Endothelial cell of umbilical vein (primary cell): ENCODE measurements around the gene ECSIT. TPM values are rescaled to one million over a fixed set of nuclear protein-coding genes. Genes with fewer than 3 reads are reported as not detected.

Experiments used
- BruUV-seq: library from RNA; stranded (reverse); fragments of 400-500 nt; replicated peaks from 2 replicates; lab custom pipeline; 2021; lab: Mats Ljungman, UMichigan
- CTCF ChIA-PET: fragments of 300-600, 350-600 bp; sonication (Branson Sonifier 250); formaldehyde crosslinking; loops from one replicate; lab custom pipeline; 2021; ENCODE audit warnings: antibody characterized with exemption, inconsistent platforms; lab: Charles Lee
- POLR2A ChIA-PET: fragments of 300-600, 350-600 bp; sonication (Branson Sonifier 250); formaldehyde crosslinking; loops from one replicate; lab custom pipeline; 2021; ENCODE audit warnings: antibody characterized with exemption, inconsistent platforms; lab: Charles Lee
- DNase-seq: peaks from one replicate; pipeline ENCODE4 v3.0.0-alpha.2; 2011; ENCODE audit warnings: low read depth, low spot score
- FAIRE-seq: peaks from 2 replicates; lab custom pipeline; 2011; peaks lifted over from hg19 to GRCh38; lab: Jason Lieb, UNC
- H2AFZ ChIP-seq: 2 replicates; pipeline ENCODE4 v1.6.0; 2012; ENCODE audit warnings: low read depth, low read length, control low read depth, inconsistent platforms
- H3K27ac ChIP-seq: 2 replicates; pipeline ENCODE4 v1.5.1; 2011; ENCODE audit warnings: low read depth, mild to moderate bottlenecking, control low read depth, low read length, moderate library complexity; ENCODE audit not compliant: insufficient read depth
- H3K27me3 ChIP-seq, 2 experiments: 2 replicates each; pipeline versions ENCODE4 v1.6.0 to v1.6.1; 2011; ENCODE audit warnings: low read length in 2 of 2, mixed read lengths in 1 of 2; ENCODE audit not compliant: control insufficient read depth in 2 of 2, insufficient read depth in 2 of 2
- H3K36me3 ChIP-seq, 2 experiments: 2 replicates in 1 of 2; 3 replicates in 1 of 2; pipeline ENCODE4 v1.5.1; 2011; ENCODE audit warnings: low read length in 2 of 2, mild to moderate bottlenecking in 1 of 2, moderate library complexity in 1 of 2; ENCODE audit not compliant: control insufficient read depth in 2 of 2, insufficient read depth in 2 of 2; ENCODE audit errors: extremely low read depth in 1 of 2
- H3K4me1 ChIP-seq: 3 replicates; pipeline ENCODE4 v1.5.1; 2011; ENCODE audit warnings: mild to moderate bottlenecking, low read length; ENCODE audit not compliant: control insufficient read depth, insufficient read depth; ENCODE audit errors: extremely low read depth
- H3K4me2 ChIP-seq: 2 replicates; pipeline ENCODE4 v1.6.1; 2011; ENCODE audit warnings: low read length, control low read depth, mixed read lengths; ENCODE audit not compliant: insufficient read depth
- H3K4me3 ChIP-seq, 3 experiments: fragments of 200-600 bp in 1 of 3; sonication (generic), shearing (Covaris generic) in 1 of 3; replicated peaks in 1 of 3; 2 replicates each; pipeline ENCODE4 v1.5.1; 2011 to 2016; ENCODE audit warnings: control low read depth in 3 of 3, low read length in 3 of 3, mild to moderate bottlenecking in 2 of 3, inconsistent platforms in 1 of 3, low read depth in 1 of 3, moderate library complexity in 1 of 3; ENCODE audit not compliant: insufficient read depth in 1 of 3
- H3K79me2 ChIP-seq: 2 replicates; pipeline ENCODE4 v1.6.0; 2012; ENCODE audit warnings: low read length, inconsistent platforms; ENCODE audit not compliant: control insufficient read depth, insufficient read depth
- H3K9ac ChIP-seq: replicated peaks from 2 replicates; pipeline ENCODE3; 2011; ENCODE audit warnings: low read length, control low read depth; ENCODE audit not compliant: insufficient read depth; ENCODE audit errors: extremely low read depth
- H3K9me1 ChIP-seq: replicated peaks from 3 replicates; pipeline ENCODE4 v1.6.0; 2011; ENCODE audit warnings: mild to moderate bottlenecking, low read length; ENCODE audit not compliant: control insufficient read depth, insufficient read depth; ENCODE audit errors: extremely low read depth
- H3K9me3 ChIP-seq: replicated peaks from 2 replicates; pipeline ENCODE4 v1.5.1; 2012; ENCODE audit warnings: low read length, inconsistent platforms; ENCODE audit not compliant: control insufficient read depth, insufficient read depth
- H4K20me1 ChIP-seq: replicated peaks from 2 replicates; pipeline ENCODE3; 2011; ENCODE audit warnings: mild to moderate bottlenecking, low read length; ENCODE audit not compliant: control insufficient read depth, insufficient read depth; ENCODE audit errors: extremely low read depth
- EZH2 ChIP-seq: IDR thresholded peaks from 2 replicates; pipeline ENCODE4 v1.6.1; 2012; ENCODE audit warnings: borderline replicate concordance, low read depth, mild to moderate bottlenecking, moderate library complexity, low read length, inconsistent platforms; ENCODE audit not compliant: severe bottlenecking
- FOS ChIP-seq: IDR thresholded peaks from 2 replicates; pipeline ENCODE4 v1.6.1; 2011; ENCODE audit warnings: mild to moderate bottlenecking, low read length, moderate library complexity, borderline replicate concordance; ENCODE audit not compliant: insufficient read depth
- GATA2 ChIP-seq: IDR thresholded peaks from 2 replicates; pipeline ENCODE4 v1.7.0; 2011; ENCODE audit warnings: low read depth, mild to moderate bottlenecking, moderate library complexity, mixed read lengths, low read length; ENCODE audit not compliant: insufficient read length, insufficient read depth
- JUN ChIP-seq: IDR thresholded peaks from 2 replicates; pipeline ENCODE4 v1.6.1; 2011; ENCODE audit warnings: borderline replicate concordance, low read depth; ENCODE audit not compliant: insufficient read length, insufficient read depth
- MYC ChIP-seq: IDR thresholded peaks from one replicate; pipeline ENCODE4 v1.6.1; 2011; ENCODE audit warnings: mild to moderate bottlenecking, low read depth, low read length
- POLR2A ChIP-seq: IDR thresholded peaks from 2 replicates; pipeline ENCODE4 v1.6.1; 2012; ENCODE audit warnings: low read depth, mild to moderate bottlenecking, control low read depth, low read length
- POLR2AphosphoS5 ChIP-seq: IDR thresholded peaks from 2 replicates; pipeline ENCODE4 v1.6.1; 2012; ENCODE audit warnings: low read depth, mild to moderate bottlenecking, control low read depth, low read length, moderate library complexity; ENCODE audit not compliant: insufficient read depth
- dilution Hi-C: fragments of 300-500 bp; cut with MboI; formaldehyde crosslinking; loops from one replicate; pipeline ENCODE4 v1.15.0; 2019; ENCODE audit warnings: low sequenced_read_pairs; ENCODE audit not compliant: extremely low pct_ligation_motif_present
- intact Hi-C: fragments of 100-400 bp; cut with micrococcal nuclease; formaldehyde crosslinking; loops from one replicate; pipeline ENCODE4 v1.10.0; 2022
- polyA plus RNA-seq, 4 experiments: library from polyadenylated mRNA; depleted of rRNA in 3 of 4; stranded (reverse) in 3 of 4; unstranded in 1 of 4; fragments of >200 nt; gene quantifications; 2 replicates each; pipeline versions ENCODE4 v1.2.1 to v1.2.3, GENCODE V29; 2011 to 2012; ENCODE audit warnings: missing spikeins in 1 of 4
- total RNA-seq: library from RNA; stranded (reverse); gene quantifications from 2 replicates; pipeline ENCODE4 v1.2.3, GENCODE V29; 2021
- TF ChIP-seq, protein P1 (sequence below): IDR thresholded peaks from 2 replicates; pipeline ENCODE4 v1.6.1; 2011; ENCODE audit not compliant: insufficient read depth, insufficient read length
- TF ChIP-seq, protein P2 (sequence below), 2 donors: IDR thresholded peaks; 1 replicate in 1 of 2; 2 replicates in 1 of 2; pipeline ENCODE4 v1.5.1; 2011; ENCODE audit warnings: low read length in 2 of 2, mild to moderate bottlenecking in 2 of 2, moderate library complexity in 2 of 2, control low read depth in 1 of 2, inconsistent platforms in 1 of 2, low read depth in 1 of 2; ENCODE audit not compliant: insufficient read depth in 1 of 2; ENCODE audit errors: extremely low read depth in 1 of 2

ECSIT gene
- total and polyA plus RNA-seq, 2 donors (not counting 3 experiments of a cell fraction or from before 2014, with no cell fraction given) = 32.4 to 47.2 TPM

DNA sequence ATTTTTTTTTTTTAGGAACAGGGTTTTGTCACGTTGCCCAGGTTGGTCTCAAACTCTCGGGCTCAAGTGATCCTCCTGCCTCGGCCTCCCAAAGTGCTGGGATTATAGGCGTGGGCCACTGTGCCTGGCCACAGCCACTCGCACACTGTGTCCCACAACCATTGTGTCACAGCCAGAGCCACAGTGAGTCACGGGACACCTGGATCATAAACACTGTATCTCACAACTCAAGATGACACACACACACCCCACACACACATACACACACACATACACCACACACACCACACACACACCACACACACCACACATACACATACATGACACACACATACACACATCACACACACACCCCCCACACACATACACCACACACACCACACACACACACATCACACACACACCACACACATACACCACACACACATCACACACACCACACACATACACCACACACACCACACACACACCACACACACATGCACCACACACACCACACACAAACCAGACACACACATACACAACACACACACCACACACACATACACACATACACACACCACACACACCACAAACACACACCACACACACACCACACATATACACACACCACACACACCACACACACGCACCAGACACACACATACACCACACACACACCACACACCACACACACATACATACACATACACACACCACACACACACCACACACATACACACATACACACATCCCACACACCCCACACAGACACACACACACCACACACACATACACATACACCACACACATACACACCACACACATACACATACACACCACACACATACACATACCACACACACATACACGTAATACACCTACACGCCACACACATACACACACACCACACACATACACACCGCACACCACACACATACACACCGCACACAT lies 64.3 kb downstream of the ECSIT start:
- no peak for DNase-seq
- H3K79me2 ChIP-seq = no peaks in the 10 kb centered on the region
- TF ChIP-seq FOS (no peak), EZH2 (no peak), GATA2 (no peak), JUN (no peak), POLR2A (no peak), POLR2AphosphoS5 (no peak), MYC (no peak)
- TF ChIP-seq, protein P1, sequence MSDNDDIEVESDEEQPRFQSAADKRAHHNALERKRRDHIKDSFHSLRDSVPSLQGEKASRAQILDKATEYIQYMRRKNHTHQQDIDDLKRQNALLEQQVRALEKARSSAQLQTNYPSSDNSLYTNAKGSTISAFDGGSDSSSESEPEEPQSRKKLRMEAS = no peak
- TF ChIP-seq, protein P2, sequence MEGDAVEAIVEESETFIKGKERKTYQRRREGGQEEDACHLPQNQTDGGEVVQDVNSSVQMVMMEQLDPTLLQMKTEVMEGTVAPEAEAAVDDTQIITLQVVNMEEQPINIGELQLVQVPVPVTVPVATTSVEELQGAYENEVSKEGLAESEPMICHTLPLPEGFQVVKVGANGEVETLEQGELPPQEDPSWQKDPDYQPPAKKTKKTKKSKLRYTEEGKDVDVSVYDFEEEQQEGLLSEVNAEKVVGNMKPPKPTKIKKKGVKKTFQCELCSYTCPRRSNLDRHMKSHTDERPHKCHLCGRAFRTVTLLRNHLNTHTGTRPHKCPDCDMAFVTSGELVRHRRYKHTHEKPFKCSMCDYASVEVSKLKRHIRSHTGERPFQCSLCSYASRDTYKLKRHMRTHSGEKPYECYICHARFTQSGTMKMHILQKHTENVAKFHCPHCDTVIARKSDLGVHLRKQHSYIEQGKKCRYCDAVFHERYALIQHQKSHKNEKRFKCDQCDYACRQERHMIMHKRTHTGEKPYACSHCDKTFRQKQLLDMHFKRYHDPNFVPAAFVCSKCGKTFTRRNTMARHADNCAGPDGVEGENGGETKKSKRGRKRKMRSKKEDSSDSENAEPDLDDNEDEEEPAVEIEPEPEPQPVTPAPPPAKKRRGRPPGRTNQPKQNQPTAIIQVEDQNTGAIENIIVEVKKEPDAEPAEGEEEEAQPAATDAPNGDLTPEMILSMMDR (IDR thresholded peaks at IDR 0.05; ENCODE audit: extremely low read depth in 1 of 2, insufficient read depth in 1 of 2, low read depth in 1 of 2, low read length in 2 of 2) = no peak
- intact Hi-C loops (no loop called here), dilution Hi-C loops (no loop called here)
- no peak overlapping the region for H3K4me3 ChIP-seq
- no peaks in the 10 kb centered on the region for H3K9me1 ChIP-seq
- H3K4me2 ChIP-seq = no peak overlapping the region
- no peak overlapping the region for H3K27ac ChIP-seq
- no peaks in the 10 kb centered on the region for H3K9me3 ChIP-seq
- no TSS peak for BruUV-seq
- FAIRE-seq = peak; percentile 62
- H2AFZ ChIP-seq = no peak overlapping the region
- no peaks in the 10 kb centered on the region for H3K4me1 ChIP-seq
- no peaks in the 10 kb centered on the region for H3K36me3 ChIP-seq
- ChIA-PET CTCF (no interaction called here), POLR2A (no interaction called here)
- no peak overlapping the region for H3K9ac ChIP-seq
- H3K27me3 ChIP-seq = no peaks in the 10 kb centered on the region
- H4K20me1 ChIP-seq = no peaks in the 10 kb centered on the region
